ENCODE data around the gene MSI2.

Gene MSI2

GRCh38 chr17:57454729-57455062 lies 198.4 kb downstream of the MSI2 start:
- DNase-seq (ENCODE audit: low read depth in 2 of 2) = no peak

- DNase-seq (ENCODE audit: low read depth in 2 of 2) = peak in 1 of 2 donors; percentile 5
Observed at GRCh38 chr17:57455063-57455914, 199.0 kb downstream of the MSI2 start.

GRCh38 chr17:57456622-57457021 lies 200.3 kb downstream of the MSI2 start:
- no peak for DNase-seq (ENCODE audit: low read depth in 2 of 2)

- DNase-seq (ENCODE audit: low read depth in 2 of 2) = no peak
Observed at GRCh38 chr17:57457188-57457587, 200.9 kb downstream of the MSI2 start.

- no peak for DNase-seq (ENCODE audit: low read depth in 2 of 2)
Observed at GRCh38 chr17:57458718-57459285, 202.5 kb downstream of the MSI2 start.

- DNase-seq (ENCODE audit: low read depth in 2 of 2) = no peak
Observed at GRCh38 chr17:57459286-57459915, 203.1 kb downstream of the MSI2 start.

GRCh38 chr17:57461082-57461481 lies 204.8 kb downstream of the MSI2 start:
- no peak for DNase-seq (ENCODE audit: low read depth in 2 of 2)

- no peak for DNase-seq (ENCODE audit: low read depth in 2 of 2)
Observed at GRCh38 chr17:57462007-57462579, 205.8 kb downstream of the MSI2 start.

GRCh38 chr17:57463103-57463885 lies 207.0 kb downstream of the MSI2 start:
- DNase-seq (ENCODE audit: low read depth in 2 of 2) = no peak

- DNase-seq (ENCODE audit: low read depth in 2 of 2) = no peak
Observed at GRCh38 chr17:57464191-57464864, 208.0 kb downstream of the MSI2 start.

GRCh38 chr17:57465610-57466009 lies 209.3 kb downstream of the MSI2 start:
- DNase-seq (ENCODE audit: low read depth in 2 of 2) = no peak

GRCh38 chr17:57466017-57466471 lies 209.7 kb downstream of the MSI2 start:
- no peak for DNase-seq (ENCODE audit: low read depth in 2 of 2)

- no peak for DNase-seq (ENCODE audit: low read depth in 2 of 2)
Observed at GRCh38 chr17:57466521-57466920, 210.2 kb downstream of the MSI2 start.

GRCh38 chr17:57467226-57467625 lies 210.9 kb downstream of the MSI2 start:
- no peak for DNase-seq (ENCODE audit: low read depth in 2 of 2)

- no peak for DNase-seq (ENCODE audit: low read depth in 2 of 2)
Observed at GRCh38 chr17:57467801-57468200, 211.5 kb downstream of the MSI2 start.

GRCh38 chr17:57468932-57469775 lies 212.8 kb downstream of the MSI2 start:
- no peak for DNase-seq (ENCODE audit: low read depth in 2 of 2)

- no peak for DNase-seq (ENCODE audit: low read depth in 2 of 2)
Observed at GRCh38 chr17:57470906-57471305, 214.6 kb downstream of the MSI2 start.

- DNase-seq (ENCODE audit: low read depth in 2 of 2) = no peak
Observed at GRCh38 chr17:57471868-57472368, 215.6 kb downstream of the MSI2 start.

GRCh38 chr17:57475796-57476195 lies 219.5 kb downstream of the MSI2 start:
- DNase-seq (ENCODE audit: low read depth in 2 of 2) = no peak

Measured in stimulated activated CD8-positive, alpha-beta memory T cell treated with anti-CD3 and anti-CD28 coated beads, Interleukin-2, amount 100 ng/mL, for 1 hour (primary cell).